ENCODE data around the gene ONECUT1.

Gene ONECUT1

DNA sequence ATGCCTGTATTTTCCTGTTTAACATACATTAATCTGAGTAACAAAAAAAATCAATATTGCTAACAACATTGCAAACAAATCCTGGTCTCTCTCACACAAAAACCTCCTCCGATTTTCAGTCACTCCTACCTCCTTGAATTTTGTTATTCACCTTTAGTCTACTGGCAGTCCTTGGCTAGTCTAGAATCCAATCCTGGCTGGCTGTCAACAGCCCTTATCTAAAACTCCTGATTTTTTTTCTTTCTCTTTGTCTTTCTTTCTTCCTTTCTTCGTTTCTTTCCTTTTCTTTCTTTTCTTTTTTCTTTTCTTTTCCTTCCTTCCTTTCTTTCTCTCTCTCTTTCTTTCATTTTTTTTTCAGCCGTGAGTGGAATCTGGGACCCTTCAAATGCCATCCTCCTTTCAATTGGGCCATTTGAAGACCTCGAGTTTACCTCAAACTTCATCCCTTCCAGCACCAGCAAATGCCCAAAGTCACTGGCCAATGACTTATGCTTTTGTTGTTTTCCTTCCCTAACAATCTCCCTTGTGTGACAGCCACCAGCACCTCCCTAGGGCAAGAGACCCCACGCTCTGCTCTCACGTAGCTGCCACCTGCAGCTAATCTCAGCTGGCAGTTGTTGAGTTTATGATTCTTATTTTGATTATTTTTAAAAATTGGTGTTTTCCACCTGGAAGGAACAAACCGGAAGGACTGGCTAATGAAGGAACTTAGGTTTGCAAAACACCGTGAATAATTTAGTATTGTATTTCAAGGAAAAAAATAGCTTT, 6.8 kb upstream of the ONECUT1 start:
- no peak for DNase-seq

DNA sequence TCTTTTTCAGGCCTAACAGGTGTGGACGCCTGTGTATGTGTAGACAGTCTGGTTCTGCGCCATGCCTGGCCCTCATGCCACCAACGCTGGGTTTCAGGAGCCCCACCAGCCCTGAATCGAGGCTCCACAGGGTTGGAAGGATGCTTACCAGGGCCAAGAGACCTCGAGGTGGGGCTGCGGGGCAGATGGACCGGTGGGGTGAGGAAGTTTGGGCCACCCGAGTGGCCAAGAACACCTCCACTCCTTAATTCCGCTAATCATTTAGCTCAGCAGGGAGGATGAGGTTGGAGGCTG, 6.0 kb upstream of the ONECUT1 start:
- DNase-seq = no peak

DNA sequence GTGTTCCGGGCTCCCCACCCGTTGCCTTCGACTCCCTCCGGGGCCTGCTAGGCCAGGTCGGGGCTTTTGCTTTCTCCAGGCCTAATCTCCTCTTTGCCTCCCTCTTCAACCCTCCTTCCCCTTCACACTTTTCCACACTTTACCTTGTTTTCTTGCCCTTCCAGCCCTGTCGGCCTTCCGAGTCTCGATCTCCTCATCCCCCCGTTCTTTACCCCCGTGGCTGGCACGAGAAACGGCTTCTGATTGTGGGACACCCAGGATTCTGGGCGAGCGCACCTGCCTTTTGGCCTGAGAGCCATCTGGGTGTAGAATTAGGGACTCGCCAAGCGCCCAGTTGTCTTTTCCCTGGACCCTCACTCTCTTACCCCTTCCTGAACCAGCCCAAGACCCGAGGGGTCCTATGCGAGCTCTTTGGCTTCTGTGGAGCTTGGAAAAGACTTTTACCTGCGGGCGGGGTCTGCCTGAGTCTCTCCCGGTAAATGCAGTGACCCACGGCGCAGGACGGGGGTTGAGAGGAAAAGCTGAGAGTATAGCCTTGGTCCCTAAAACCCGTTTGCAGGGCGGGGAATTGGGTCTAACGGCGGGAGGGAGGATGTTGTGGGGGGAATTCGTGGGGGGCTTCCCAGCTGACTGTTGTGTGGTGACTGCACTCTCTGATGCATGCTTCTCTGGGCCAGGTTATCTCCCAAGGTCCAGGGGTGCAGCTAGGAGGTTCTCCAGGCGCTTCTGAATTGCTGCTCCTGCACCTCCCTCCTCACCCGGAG, 5.5 kb upstream of the ONECUT1 start:
- peak in 1 of 2 experiments; percentile 21 for DNase-seq

DNA sequence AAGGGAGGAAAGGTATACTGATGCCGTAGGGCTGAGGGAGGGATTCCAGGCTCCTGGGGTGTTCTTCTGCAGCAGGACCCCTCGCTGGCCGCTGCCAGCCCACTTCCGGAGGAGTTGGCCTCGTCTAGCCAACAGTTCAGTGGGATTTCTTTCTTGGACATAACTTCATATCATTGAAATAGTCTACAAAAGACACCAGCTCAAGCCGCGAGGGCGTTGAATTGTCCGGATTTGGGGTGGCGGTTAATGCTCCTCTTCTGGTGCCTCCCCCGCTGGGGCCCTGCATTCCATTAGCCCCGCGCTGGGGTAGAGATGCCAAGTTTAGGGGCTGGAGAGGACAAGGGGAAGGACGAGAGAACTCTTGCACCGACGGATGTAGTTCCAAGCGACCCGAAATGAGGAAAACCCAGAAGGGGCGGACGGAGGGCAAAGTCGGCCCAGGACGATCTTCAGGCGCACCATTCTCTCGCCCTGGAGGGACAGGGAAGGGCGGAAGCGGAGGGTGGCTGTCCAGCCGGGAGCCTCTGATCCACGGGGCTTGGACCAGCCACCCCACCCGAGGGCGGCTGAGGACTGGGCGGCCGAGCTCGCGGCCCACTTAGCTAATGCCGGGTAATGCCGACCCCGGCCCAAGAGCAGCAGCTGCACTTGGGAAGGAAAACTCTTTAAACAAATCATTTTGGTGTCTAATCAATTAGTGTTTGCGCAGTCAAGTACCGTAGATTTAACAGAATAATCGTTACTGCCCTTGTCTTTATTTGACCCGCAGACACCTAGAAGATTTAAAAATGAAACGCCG, 4.7 kb upstream of the ONECUT1 start:
- peak in 1 of 2 experiments; percentile 17 for DNase-seq

DNA sequence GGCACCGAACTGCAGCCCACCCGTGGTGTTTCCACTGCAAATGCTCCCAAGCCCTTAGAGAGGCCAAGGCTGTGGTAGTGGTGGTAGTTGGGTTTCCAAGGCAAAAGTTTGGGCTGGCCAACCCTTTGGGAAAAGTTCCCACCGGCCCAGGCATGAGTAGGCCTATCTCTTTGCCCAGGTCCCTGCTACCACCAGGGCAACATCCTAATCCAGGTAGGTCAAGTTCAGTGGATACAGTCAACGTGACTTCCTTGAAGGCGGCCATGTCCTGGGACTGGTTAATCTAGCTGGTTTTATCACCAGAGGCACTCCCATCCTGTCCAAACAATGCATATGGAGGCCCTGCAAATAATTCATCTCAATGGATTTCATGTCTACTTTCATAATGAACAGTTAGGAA, 1.6 kb upstream of the ONECUT1 start:
- DNase-seq = no peak

GRCh38 chr15:52790941-52791751, 1.0 kb upstream of the ONECUT1 start:
- peak; percentile 27 to 37 for DNase-seq

- DNase-seq = peak; percentile 29 to 34
Observed at GRCh38 chr15:52789601-52790168, 451 bp downstream of the ONECUT1 start.

- peak; percentile 29 to 31 for DNase-seq
Observed at GRCh38 chr15:52789008-52789600, 1.0 kb downstream of the ONECUT1 start.

GRCh38 chr15:52788099-52788986, 1.8 kb downstream of the ONECUT1 start:
- DNase-seq = peak; percentile 34 to 45

GRCh38 chr15:52787549-52788098, 2.5 kb downstream of the ONECUT1 start:
- DNase-seq = peak; percentile 27 to 29

- DNase-seq = peak; percentile 25 to 27
Observed at GRCh38 chr15:52787123-52787503, 3.0 kb downstream of the ONECUT1 start.

GRCh38 chr15:52786436-52787122, 3.6 kb downstream of the ONECUT1 start:
- DNase-seq = peak; percentile 22 to 26

DNA sequence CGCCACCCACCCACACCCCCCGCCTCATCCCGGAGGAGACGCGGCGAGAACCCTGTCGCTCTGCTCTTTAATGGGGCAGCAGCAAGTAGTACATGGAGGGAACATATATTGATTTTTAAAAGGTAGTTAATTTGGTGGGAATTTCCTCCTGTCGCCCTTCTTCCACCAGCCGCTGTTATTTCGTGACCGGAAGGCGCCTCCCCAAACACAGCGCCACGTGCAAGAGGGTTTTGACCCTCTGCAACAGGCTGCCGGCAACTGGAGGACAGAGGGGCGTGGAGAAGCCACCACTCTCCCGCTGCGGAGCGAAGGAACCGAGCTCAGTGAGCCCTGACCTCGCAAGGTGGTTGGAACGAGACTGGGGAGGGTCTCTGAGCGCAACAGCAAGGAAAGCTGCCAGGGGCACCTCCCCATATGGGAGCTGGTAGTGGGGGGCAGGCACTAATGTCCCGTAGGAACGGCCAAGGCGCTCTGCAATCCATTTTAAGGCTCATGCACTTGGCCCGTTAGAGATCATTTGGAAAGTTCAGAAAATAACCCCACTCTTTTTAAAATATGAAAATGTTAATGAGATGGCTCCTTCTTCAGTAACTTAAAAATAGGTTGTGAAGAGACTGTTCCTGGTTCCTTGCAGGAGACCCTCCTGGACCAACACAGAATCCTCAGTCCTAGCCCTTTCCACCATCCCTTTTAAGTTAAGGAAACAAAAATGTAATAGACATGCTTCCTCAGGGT, 4.3 kb downstream of the ONECUT1 start:
- peak in 1 of 2 experiments; percentile 24 for DNase-seq

DNA sequence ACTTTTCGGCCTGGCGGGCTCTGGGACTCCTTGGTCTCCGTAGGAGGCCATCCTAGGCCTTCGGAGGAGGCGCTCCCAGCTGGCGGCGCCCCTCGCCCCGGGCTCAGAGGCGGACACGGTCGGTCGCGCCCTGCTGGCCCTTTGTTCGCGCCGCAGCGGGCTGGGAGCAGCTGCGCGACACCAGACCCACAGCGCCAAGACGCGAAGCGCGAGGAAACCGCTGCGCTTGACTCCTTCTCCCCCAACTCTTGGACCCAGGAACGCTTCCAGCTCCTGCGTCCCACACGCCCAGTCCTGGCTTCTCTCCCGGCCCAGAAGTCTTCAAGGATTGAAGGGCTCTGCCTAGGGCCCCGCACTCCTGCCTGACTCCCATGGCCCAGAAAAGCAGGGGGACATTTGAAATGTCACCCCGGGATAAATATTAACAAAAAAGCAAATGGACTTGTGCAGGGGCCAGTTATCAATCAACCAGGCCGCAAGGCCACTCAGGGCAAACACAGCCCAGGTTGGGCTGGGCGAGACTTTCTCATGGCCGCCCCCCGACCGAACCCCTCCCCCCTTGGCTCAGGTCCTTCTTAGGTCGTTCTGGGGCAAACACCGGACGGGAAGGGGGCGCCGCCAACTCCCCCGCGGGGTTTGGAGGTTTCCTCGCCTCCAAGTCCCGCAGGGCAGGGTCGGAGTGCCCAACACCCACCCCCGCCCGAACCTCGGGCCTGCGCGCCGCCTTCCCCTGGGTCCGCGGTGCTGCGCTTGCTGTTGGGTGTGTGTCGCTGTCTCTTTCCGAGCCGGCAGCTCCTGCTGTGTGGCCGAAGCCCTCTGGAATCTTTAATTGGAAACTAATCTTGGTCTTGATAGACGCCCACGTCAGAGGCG, 5.1 kb downstream of the ONECUT1 start:
- DNase-seq = peak in 1 of 2 experiments; percentile 32

- DNase-seq = peak; percentile 64 to 69
Observed at GRCh38 chr15:52783929-52784798, 6.0 kb downstream of the ONECUT1 start.

GRCh38 chr15:52783191-52783829, 6.8 kb downstream of the ONECUT1 start:
- peak; percentile 22 to 31 for DNase-seq
